ENCODE data around the gene CAMKK2. TPM values are rescaled to one million over a fixed set of nuclear protein-coding genes. Genes with fewer than 3 reads are reported as not detected.

The CAMKK2 gene
- total and polyA plus RNA-seq, 2 of the 4 experiments (the other 2 are of a cell fraction): 15.2 to 24.7 TPM

GRCh38 chr12:121337416-121337815, 40.9 kb upstream of the CAMKK2 start:
- no peak overlapping the region for H2AFZ ChIP-seq (replicated peaks; ENCODE audit: low read length, poor library complexity)
- H3K14ac ChIP-seq (replicated peaks; ENCODE audit: low read depth, low read length): no peak overlapping the region
- H4K20me1 ChIP-seq (ENCODE audit: insufficient read depth, low read length): no peaks in the 10 kb centered on the region
- H3K4me1 ChIP-seq (ENCODE audit: control insufficient read depth, insufficient read depth, low read length): no peaks in the 10 kb centered on the region
- no TSS peak for BruUV-seq (replicated peaks)
- H3K18ac ChIP-seq (ENCODE audit: low read depth, low read length): no peak overlapping the region
- intact Hi-C loops (cut with micrococcal nuclease) (loop anchor here (5.0 kb wide), 1 partner anchor 90 kb away; no protein-coding TSS in a partner anchor), dilution Hi-C loops (cut with HindIII; ENCODE audit: low sequenced_read_pairs, unreplicated experiment) (no loop called here), in situ Hi-C loops (cut with MboI; ENCODE audit: low sequenced_read_pairs) (no loop called here)
- H3K4me2 ChIP-seq (ENCODE audit: low read depth, low read length): no peak overlapping the region
- CTCF ChIA-PET: interaction anchor here (2.0 kb wide), 1 partner anchor 106 kb away, joined by 7 read pairs; no protein-coding TSS in a partner anchor
- H2BK20ac ChIP-seq (ENCODE audit: low read depth, low read length): no peak overlapping the region
- no peak overlapping the region for H3K4me3 ChIP-seq (ENCODE audit: insufficient read depth, low read depth, low read length)
- H4K91ac ChIP-seq (ENCODE audit: insufficient read depth, low read depth, low read length): no peak overlapping the region
- peaks cover 33% of the 10 kb centered on the region for H3K36me3 ChIP-seq (ENCODE audit: control insufficient read depth, insufficient read depth, low read length)
- H3K9me1 ChIP-seq (ENCODE audit: insufficient read depth, low read length): no peaks in the 10 kb centered on the region
- H3K4ac ChIP-seq (ENCODE audit: low read depth, low read length): no peak overlapping the region
- H3K79me1 ChIP-seq (ENCODE audit: low read depth in 1 of 2, low read length in 2 of 2): peaks cover 6 to 14% of the 10 kb centered on the region in 2 experiments; a peak in 3 of 4 replicates
- H4K5ac ChIP-seq (ENCODE audit: low read depth, low read length): no peak overlapping the region
- POLR2A ChIA-PET (ENCODE audit: unreplicated experiment): interaction anchor here (0.6 kb wide), 1 partner anchor 22 kb away, joined by 3 read pairs; no protein-coding TSS in a partner anchor
- WGBS, 2 experiments (ENCODE audit: extremely low coverage in 2 of 2, insufficient read length in 1 of 2): 100% methylated on average over 1 of the region's 4 CpGs; no CpG with 5 or more reads in 1 of the 2 experiments
- no peak overlapping the region for H2BK15ac ChIP-seq (ENCODE audit: low read depth, low read length)
- H4K8ac ChIP-seq (ENCODE audit: low read depth in 2 of 2, low read length in 2 of 2): no peak overlapping the region
- H2BK120ac ChIP-seq (ENCODE audit: low read depth, low read length): no peak overlapping the region
- no peak overlapping the region for H2AK9ac ChIP-seq (replicated peaks; ENCODE audit: low read depth, low read length, poor library complexity)
- no peak overlapping the region for H3K23ac ChIP-seq (ENCODE audit: low read depth, low read length)
- no peaks in the 10 kb centered on the region for H3K27me3 ChIP-seq (ENCODE audit: control insufficient read depth, insufficient read depth, low read length)
- no peak overlapping the region for H2BK5ac ChIP-seq (ENCODE audit: low read depth, low read length, poor library complexity, severe bottlenecking)
- no peak overlapping the region for H3K56ac ChIP-seq (ENCODE audit: extremely low read depth, insufficient read depth, low read length)
- TF ChIP-seq CHD1 (IDR thresholded peaks at IDR 0.05; ENCODE audit: low read depth, low read length) (no peak), POLR2A (IDR thresholded peaks at IDR 0.05; ENCODE audit: low read depth, low read length) (no peak), FOS (IDR thresholded peaks at IDR 0.05; ENCODE audit: low read depth, low read length) (no peak), MAFK (IDR thresholded peaks at IDR 0.05; ENCODE audit: low read depth, low read length) (no peak), SMC3 (IDR thresholded peaks at IDR 0.05; ENCODE audit: low read depth, low read length) (no peak), CTCF (conservative IDR thresholded peaks at IDR 0.05; ENCODE audit: low read depth, low read length) (no peak), NFE2L2 (IDR thresholded peaks at IDR 0.05; ENCODE audit: low read depth, low read length) (no peak), RFX5 (IDR thresholded peaks at IDR 0.05; ENCODE audit: low read depth, low read length) (no peak), CEBPB (IDR thresholded peaks at IDR 0.05; ENCODE audit: low read depth, low read length) (no peak), MAZ (IDR thresholded peaks at IDR 0.05; ENCODE audit: borderline replicate concordance, low read depth, low read length) (no peak), RAD21 (IDR thresholded peaks at IDR 0.05; ENCODE audit: low read length) (no peak), MXI1 (IDR thresholded peaks at IDR 0.05; ENCODE audit: borderline replicate concordance, low read depth, low read length) (no peak), BHLHE40 (IDR thresholded peaks at IDR 0.05; ENCODE audit: low read depth, low read length) (no peak), RCOR1 (IDR thresholded peaks at IDR 0.05; ENCODE audit: insufficient replicate concordance, low read length) (no peak)
- TF ChIP-seq, protein P1, sequence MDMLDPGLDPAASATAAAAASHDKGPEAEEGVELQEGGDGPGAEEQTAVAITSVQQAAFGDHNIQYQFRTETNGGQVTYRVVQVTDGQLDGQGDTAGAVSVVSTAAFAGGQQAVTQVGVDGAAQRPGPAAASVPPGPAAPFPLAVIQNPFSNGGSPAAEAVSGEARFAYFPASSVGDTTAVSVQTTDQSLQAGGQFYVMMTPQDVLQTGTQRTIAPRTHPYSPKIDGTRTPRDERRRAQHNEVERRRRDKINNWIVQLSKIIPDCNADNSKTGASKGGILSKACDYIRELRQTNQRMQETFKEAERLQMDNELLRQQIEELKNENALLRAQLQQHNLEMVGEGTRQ (IDR thresholded peaks at IDR 0.05; ENCODE audit: low read depth, low read length): no peak
- TF ChIP-seq, protein P2, sequence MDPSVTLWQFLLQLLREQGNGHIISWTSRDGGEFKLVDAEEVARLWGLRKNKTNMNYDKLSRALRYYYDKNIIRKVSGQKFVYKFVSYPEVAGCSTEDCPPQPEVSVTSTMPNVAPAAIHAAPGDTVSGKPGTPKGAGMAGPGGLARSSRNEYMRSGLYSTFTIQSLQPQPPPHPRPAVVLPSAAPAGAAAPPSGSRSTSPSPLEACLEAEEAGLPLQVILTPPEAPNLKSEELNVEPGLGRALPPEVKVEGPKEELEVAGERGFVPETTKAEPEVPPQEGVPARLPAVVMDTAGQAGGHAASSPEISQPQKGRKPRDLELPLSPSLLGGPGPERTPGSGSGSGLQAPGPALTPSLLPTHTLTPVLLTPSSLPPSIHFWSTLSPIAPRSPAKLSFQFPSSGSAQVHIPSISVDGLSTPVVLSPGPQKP (IDR thresholded peaks at IDR 0.05; ENCODE audit: borderline replicate concordance, low read depth, low read length): no peak
- DNase-seq: no peak
- H2AK5ac ChIP-seq (ENCODE audit: low read depth, low read length): no peak overlapping the region
- H3K9me3 ChIP-seq (ENCODE audit: control insufficient read depth, insufficient read depth, low read length): no peaks in the 10 kb centered on the region
- no peak overlapping the region for H3K9ac ChIP-seq (ENCODE audit: low read depth, low read length)
- no peak overlapping the region for H3K27ac ChIP-seq (ENCODE audit: insufficient read depth, low read length)
- no peak for ATAC-seq (ENCODE audit: low read depth)
